ENCODE data around the gene RUFY4. TPM values are rescaled to one million over a fixed set of nuclear protein-coding genes. Genes with fewer than 3 reads are reported as not detected.

RUFY4 gene
- total RNA-seq, 1 experiment from 2014 or later = 0.31 TPM

DNA sequence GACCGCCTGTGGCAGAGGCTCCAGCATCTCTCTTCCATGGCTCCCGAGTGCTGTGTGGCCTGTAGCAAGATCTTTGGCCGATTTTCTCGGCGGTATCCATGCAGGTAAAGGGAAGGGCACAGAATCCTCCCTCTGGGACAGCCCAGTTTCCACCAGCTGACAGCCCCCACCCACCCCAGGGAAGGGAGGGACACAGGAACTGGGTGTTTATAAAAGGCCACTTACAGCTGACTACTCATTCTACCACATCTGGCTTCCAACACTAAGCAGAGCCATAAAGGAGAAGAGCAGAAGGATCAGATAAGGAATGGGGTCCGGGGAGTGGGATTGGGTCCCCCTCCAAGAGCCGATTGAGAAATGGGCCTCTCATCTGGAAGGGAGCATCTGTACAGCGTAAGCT is 20.2 kb downstream of the RUFY4 start (continued):
- TF ChIP-seq, protein P1, sequence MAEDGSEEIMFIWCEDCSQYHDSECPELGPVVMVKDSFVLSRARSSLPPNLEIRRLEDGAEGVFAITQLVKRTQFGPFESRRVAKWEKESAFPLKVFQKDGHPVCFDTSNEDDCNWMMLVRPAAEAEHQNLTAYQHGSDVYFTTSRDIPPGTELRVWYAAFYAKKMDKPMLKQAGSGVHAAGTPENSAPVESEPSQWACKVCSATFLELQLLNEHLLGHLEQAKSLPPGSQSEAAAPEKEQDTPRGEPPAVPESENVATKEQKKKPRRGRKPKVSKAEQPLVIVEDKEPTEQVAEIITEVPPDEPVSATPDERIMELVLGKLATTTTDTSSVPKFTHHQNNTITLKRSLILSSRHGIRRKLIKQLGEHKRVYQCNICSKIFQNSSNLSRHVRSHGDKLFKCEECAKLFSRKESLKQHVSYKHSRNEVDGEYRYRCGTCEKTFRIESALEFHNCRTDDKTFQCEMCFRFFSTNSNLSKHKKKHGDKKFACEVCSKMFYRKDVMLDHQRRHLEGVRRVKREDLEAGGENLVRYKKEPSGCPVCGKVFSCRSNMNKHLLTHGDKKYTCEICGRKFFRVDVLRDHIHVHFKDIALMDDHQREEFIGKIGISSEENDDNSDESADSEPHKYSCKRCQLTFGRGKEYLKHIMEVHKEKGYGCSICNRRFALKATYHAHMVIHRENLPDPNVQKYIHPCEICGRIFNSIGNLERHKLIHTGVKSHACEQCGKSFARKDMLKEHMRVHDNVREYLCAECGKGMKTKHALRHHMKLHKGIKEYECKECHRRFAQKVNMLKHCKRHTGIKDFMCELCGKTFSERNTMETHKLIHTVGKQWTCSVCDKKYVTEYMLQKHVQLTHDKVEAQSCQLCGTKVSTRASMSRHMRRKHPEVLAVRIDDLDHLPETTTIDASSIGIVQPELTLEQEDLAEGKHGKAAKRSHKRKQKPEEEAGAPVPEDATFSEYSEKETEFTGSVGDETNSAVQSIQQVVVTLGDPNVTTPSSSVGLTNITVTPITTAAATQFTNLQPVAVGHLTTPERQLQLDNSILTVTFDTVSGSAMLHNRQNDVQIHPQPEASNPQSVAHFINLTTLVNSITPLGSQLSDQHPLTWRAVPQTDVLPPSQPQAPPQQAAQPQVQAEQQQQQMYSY (CRISPR knock-in tag; IDR thresholded peaks at IDR 0.05) = no peak
- TF ChIP-seq RELA (CRISPR knock-in tag; IDR thresholded peaks at IDR 0.05; ENCODE audit: borderline replicate concordance) = no peak
- no peak for TF ChIP-seq GRHL2 (CRISPR knock-in tag; IDR thresholded peaks at IDR 0.05; ENCODE audit: insufficient replicate concordance, severe bottlenecking)
- TF ChIP-seq SMAD4 (CRISPR knock-in tag; IDR thresholded peaks at IDR 0.05) = no peak

DNA sequence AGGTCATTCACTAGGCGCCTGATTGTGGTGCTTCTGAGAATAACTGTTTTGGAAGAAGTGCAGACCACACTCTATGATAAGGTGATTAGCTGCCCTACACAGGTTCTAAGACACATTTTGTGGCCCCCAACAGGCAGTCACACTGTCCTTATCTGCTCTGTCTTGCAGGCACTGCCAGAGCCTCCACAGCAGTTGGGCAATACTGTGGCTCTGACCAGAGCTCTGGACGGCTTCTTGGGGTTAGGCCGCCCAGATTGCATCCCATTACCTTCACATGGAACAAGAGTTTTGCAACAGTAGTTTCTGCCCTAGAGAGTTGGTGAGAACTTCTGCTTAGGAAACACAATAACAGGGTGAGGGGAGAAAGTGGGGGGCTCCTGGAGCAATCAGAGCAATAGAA is 22.7 kb downstream of the RUFY4 start:
- Mint-ChIP-seq H3K27me3 (ENCODE audit: low read depth) (peaks cover 16% of the 10 kb centered on the region), H3K9me3 (peaks cover 29% of the 10 kb centered on the region), H3K27ac (no peak overlapping the region), H3K4me3 (no peak overlapping the region), H3K36me3 (no peaks in the 10 kb centered on the region), H3K4me1 (no peaks in the 10 kb centered on the region)
- POLR2A ChIA-PET = no interaction called here
- CTCF ChIA-PET = no interaction called here
- ATAC-seq (no peak), DNase-seq (ENCODE audit: low spot score) (no peak)
- TF ChIP-seq NFYB (CRISPR knock-in tag; conservative IDR thresholded peaks at IDR 0.05; ENCODE audit: low read depth) (no peak), ETV6 (CRISPR knock-in tag; IDR thresholded peaks at IDR 0.05) (no peak), GRHL2 (CRISPR knock-in tag; IDR thresholded peaks at IDR 0.05; ENCODE audit: insufficient replicate concordance, severe bottlenecking) (no peak), EMX1 (CRISPR knock-in tag; IDR thresholded peaks at IDR 0.05) (no peak), SMAD3 (CRISPR knock-in tag; IDR thresholded peaks at IDR 0.05; ENCODE audit: borderline replicate concordance) (no peak), ZNF138 (CRISPR knock-in tag; conservative IDR thresholded peaks at IDR 0.05) (no peak), NR2C2 (CRISPR knock-in tag; IDR thresholded peaks at IDR 0.05) (no peak), CREM (CRISPR knock-in tag; IDR thresholded peaks at IDR 0.05) (no peak), SMAD4 (CRISPR knock-in tag; IDR thresholded peaks at IDR 0.05) (no peak), ZNF263 (CRISPR knock-in tag; IDR thresholded peaks at IDR 0.05; ENCODE audit: low read depth) (no peak), JAZF1 (CRISPR knock-in tag; IDR thresholded peaks at IDR 0.05) (no peak), ZNF121 (CRISPR knock-in tag; IDR thresholded peaks at IDR 0.05) (no peak)
- TF ChIP-seq, protein P2, sequence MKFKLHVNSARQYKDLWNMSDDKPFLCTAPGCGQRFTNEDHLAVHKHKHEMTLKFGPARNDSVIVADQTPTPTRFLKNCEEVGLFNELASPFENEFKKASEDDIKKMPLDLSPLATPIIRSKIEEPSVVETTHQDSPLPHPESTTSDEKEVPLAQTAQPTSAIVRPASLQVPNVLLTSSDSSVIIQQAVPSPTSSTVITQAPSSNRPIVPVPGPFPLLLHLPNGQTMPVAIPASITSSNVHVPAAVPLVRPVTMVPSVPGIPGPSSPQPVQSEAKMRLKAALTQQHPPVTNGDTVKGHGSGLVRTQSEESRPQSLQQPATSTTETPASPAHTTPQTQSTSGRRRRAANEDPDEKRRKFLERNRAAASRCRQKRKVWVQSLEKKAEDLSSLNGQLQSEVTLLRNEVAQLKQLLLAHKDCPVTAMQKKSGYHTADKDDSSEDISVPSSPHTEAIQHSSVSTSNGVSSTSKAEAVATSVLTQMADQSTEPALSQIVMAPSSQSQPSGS (CRISPR knock-in tag; IDR thresholded peaks at IDR 0.05; ENCODE audit: borderline replicate concordance, low read depth) = no peak
- TF ChIP-seq, protein P3, sequence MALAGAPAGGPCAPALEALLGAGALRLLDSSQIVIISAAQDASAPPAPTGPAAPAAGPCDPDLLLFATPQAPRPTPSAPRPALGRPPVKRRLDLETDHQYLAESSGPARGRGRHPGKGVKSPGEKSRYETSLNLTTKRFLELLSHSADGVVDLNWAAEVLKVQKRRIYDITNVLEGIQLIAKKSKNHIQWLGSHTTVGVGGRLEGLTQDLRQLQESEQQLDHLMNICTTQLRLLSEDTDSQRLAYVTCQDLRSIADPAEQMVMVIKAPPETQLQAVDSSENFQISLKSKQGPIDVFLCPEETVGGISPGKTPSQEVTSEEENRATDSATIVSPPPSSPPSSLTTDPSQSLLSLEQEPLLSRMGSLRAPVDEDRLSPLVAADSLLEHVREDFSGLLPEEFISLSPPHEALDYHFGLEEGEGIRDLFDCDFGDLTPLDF (CRISPR knock-in tag; IDR thresholded peaks at IDR 0.05) = no peak
- TF ChIP-seq, protein P4, sequence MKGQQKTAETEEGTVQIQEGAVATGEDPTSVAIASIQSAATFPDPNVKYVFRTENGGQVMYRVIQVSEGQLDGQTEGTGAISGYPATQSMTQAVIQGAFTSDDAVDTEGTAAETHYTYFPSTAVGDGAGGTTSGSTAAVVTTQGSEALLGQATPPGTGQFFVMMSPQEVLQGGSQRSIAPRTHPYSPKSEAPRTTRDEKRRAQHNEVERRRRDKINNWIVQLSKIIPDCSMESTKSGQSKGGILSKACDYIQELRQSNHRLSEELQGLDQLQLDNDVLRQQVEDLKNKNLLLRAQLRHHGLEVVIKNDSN (CRISPR knock-in tag; IDR thresholded peaks at IDR 0.05) = no peak
- TF ChIP-seq, protein P5, sequence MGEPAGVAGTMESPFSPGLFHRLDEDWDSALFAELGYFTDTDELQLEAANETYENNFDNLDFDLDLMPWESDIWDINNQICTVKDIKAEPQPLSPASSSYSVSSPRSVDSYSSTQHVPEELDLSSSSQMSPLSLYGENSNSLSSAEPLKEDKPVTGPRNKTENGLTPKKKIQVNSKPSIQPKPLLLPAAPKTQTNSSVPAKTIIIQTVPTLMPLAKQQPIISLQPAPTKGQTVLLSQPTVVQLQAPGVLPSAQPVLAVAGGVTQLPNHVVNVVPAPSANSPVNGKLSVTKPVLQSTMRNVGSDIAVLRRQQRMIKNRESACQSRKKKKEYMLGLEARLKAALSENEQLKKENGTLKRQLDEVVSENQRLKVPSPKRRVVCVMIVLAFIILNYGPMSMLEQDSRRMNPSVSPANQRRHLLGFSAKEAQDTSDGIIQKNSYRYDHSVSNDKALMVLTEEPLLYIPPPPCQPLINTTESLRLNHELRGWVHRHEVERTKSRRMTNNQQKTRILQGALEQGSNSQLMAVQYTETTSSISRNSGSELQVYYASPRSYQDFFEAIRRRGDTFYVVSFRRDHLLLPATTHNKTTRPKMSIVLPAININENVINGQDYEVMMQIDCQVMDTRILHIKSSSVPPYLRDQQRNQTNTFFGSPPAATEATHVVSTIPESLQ (CRISPR knock-in tag; IDR thresholded peaks at IDR 0.05) = no peak
- TF ChIP-seq, protein P6, sequence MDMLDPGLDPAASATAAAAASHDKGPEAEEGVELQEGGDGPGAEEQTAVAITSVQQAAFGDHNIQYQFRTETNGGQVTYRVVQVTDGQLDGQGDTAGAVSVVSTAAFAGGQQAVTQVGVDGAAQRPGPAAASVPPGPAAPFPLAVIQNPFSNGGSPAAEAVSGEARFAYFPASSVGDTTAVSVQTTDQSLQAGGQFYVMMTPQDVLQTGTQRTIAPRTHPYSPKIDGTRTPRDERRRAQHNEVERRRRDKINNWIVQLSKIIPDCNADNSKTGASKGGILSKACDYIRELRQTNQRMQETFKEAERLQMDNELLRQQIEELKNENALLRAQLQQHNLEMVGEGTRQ (CRISPR knock-in tag; IDR thresholded peaks at IDR 0.05) = no peak
- TF ChIP-seq, protein P7, sequence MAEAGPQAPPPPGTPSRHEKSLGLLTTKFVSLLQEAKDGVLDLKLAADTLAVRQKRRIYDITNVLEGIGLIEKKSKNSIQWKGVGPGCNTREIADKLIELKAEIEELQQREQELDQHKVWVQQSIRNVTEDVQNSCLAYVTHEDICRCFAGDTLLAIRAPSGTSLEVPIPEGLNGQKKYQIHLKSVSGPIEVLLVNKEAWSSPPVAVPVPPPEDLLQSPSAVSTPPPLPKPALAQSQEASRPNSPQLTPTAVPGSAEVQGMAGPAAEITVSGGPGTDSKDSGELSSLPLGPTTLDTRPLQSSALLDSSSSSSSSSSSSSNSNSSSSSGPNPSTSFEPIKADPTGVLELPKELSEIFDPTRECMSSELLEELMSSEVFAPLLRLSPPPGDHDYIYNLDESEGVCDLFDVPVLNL (CRISPR knock-in tag; IDR thresholded peaks at IDR 0.05; ENCODE audit: borderline replicate concordance, low read depth) = no peak
- TF ChIP-seq, protein P8, sequence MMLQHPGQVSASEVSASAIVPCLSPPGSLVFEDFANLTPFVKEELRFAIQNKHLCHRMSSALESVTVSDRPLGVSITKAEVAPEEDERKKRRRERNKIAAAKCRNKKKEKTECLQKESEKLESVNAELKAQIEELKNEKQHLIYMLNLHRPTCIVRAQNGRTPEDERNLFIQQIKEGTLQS (CRISPR knock-in tag; conservative IDR thresholded peaks at IDR 0.05) = no peak
- TF ChIP-seq, protein P9, sequence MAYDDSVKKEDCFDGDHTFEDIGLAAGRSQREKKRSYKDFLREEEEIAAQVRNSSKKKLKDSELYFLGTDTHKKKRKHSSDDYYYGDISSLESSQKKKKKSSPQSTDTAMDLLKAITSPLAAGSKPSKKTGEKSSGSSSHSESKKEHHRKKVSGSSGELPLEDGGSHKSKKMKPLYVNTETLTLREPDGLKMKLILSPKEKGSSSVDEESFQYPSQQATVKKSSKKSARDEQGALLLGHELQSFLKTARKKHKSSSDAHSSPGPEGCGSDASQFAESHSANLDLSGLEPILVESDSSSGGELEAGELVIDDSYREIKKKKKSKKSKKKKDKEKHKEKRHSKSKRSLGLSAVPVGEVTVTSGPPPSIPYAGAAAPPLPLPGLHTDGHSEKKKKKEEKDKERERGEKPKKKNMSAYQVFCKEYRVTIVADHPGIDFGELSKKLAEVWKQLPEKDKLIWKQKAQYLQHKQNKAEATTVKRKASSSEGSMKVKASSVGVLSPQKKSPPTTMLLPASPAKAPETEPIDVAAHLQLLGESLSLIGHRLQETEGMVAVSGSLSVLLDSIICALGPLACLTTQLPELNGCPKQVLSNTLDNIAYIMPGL (CRISPR knock-in tag; IDR thresholded peaks at IDR 0.05) = no peak

All from WTC11 (cell line).